SK-N-SH (cell line): ENCODE results near the gene ACTN4. TPM values are rescaled to one million over a fixed set of nuclear protein-coding genes. Genes with fewer than 3 reads are reported as not detected.

ENCODE experiments used
- CTCF ChIA-PET: fragments of 300-600, 350-600 bp; formaldehyde crosslinking; extraction: SDS; loops from one replicate; lab custom pipeline; 2021; lab: Yijun Ruan, JAX
- POLR2A ChIA-PET: fragments of 350-600 bp; sonication (Branson Sonifier 250); formaldehyde crosslinking; extraction: SDS; loops from one replicate; lab custom pipeline; 2020; ENCODE audit warnings: antibody characterized with exemption, inconsistent platforms; lab: Yijun Ruan, JAX
- DNase-seq: peaks from one replicate; pipeline ENCODE4 v3.0.0; 2012
- H2AFZ ChIP-seq: fragments of 200-600 bp; sonication (generic); 2 replicates; pipeline ENCODE4 v1.8.1; 2016; ENCODE audit warnings: antibody characterized with exemption, mild to moderate bottlenecking, low read depth
- H3F3A ChIP-seq: fragments of 200-600 bp; sonication (generic); replicated peaks from 2 replicates; pipeline ENCODE3; 2016; ENCODE audit warnings: antibody characterized with exemption, mild to moderate bottlenecking; ENCODE audit not compliant: insufficient read depth
- H3K27ac ChIP-seq, 2 experiments: fragments of 200-500 bp in 1 of 2; fragments of 200-600 bp in 1 of 2; sonication (Bioruptor generic) in 1 of 2; sonication (generic), shearing (Covaris generic) in 1 of 2; 2 replicates each; pipeline versions ENCODE4 v1.5.1 to v1.6.1; 2014 to 2016; ENCODE audit warnings: low read depth in 2 of 2, inconsistent platforms in 1 of 2, low read length in 1 of 2, mild to moderate bottlenecking in 1 of 2, mixed read lengths in 1 of 2
- H3K27me3 ChIP-seq: fragments of 200-600 bp; sonication (generic), shearing (Covaris generic); 2 replicates; pipeline ENCODE4 v1.6.1; 2016; ENCODE audit warnings: mixed run types; ENCODE audit not compliant: insufficient read depth
- H3K36me3 ChIP-seq, 2 experiments: fragments of 200-500 bp in 1 of 2; fragments of 200-600 bp in 1 of 2; sonication (Bioruptor generic) in 1 of 2; sonication (generic) in 1 of 2; replicated peaks in 1 of 2; 2 replicates each; pipeline versions ENCODE3 to v1.5.1; 2014 to 2016; ENCODE audit warnings: low read length in 1 of 2, mild to moderate bottlenecking in 1 of 2; ENCODE audit not compliant: insufficient read depth in 2 of 2, control insufficient read depth in 1 of 2
- H3K4me1 ChIP-seq, 2 experiments: fragments of 200-500 bp in 1 of 2; fragments of 200-600 bp in 1 of 2; sonication (Bioruptor generic) in 1 of 2; sonication (generic), shearing (Covaris generic) in 1 of 2; 2 replicates each; pipeline versions ENCODE4 v1.5.1 to v1.6.1; 2014 to 2016; ENCODE audit warnings: low read depth in 1 of 2, low read length in 1 of 2, mixed run types in 1 of 2; ENCODE audit not compliant: insufficient read depth in 2 of 2, control insufficient read depth in 1 of 2
- H3K4me2 ChIP-seq: fragments of 200-600 bp; sonication (generic), shearing (Covaris generic); 2 replicates; pipeline ENCODE4 v1.6.1; 2017; ENCODE audit warnings: mixed run types
- H3K4me3 ChIP-seq, 2 experiments: fragments of 200-500 bp in 1 of 2; fragments of 200-600 bp in 1 of 2; sonication (Bioruptor generic) in 1 of 2; sonication (generic), shearing (Covaris generic) in 1 of 2; 2 replicates each; pipeline versions ENCODE4 v1.5.1 to v1.8.1; 2014 to 2016; ENCODE audit warnings: low read depth in 2 of 2, inconsistent platforms in 1 of 2, low read length in 1 of 2, mild to moderate bottlenecking in 1 of 2, mixed read lengths in 1 of 2, moderate library complexity in 1 of 2
- H3K79me2 ChIP-seq: fragments of 200-600 bp; sonication (generic); 2 replicates; pipeline ENCODE4 v1.8.1; 2017; ENCODE audit warnings: mild to moderate bottlenecking; ENCODE audit not compliant: insufficient read depth
- H3K9ac ChIP-seq: fragments of 200-600 bp; sonication (generic); 2 replicates; pipeline ENCODE4 v1.6.1; 2017; ENCODE audit warnings: mixed run types
- H3K9me2 ChIP-seq: fragments of 200-600 bp; sonication (generic); 2 replicates; pipeline ENCODE4 v1.6.1; 2017; ENCODE audit warnings: mixed run types
- H3K9me3 ChIP-seq: fragments of 200-600 bp; sonication (generic); 2 replicates; pipeline ENCODE4 v1.6.1; 2017; ENCODE audit warnings: mixed run types, mild to moderate bottlenecking, moderate library complexity
- H4K20me1 ChIP-seq: fragments of 200-600 bp; sonication (generic); 2 replicates; pipeline ENCODE4 v1.6.1; 2017; ENCODE audit warnings: mild to moderate bottlenecking, mixed run types; ENCODE audit not compliant: insufficient read depth
- EZH2phosphoT487 ChIP-seq: fragments of 200-600 bp; sonication (generic); IDR thresholded peaks from 2 replicates; pipeline ENCODE4 v1.6.1; 2017; ENCODE audit warnings: low read depth, mixed run types, mild to moderate bottlenecking, antibody characterized with exemption, moderate library complexity, borderline replicate concordance
- FOXM1 ChIP-seq: IDR thresholded peaks from 2 replicates; pipeline ENCODE4 v1.4.0; 2012; ENCODE audit warnings: low read depth, mild to moderate bottlenecking
- GABPA ChIP-seq: IDR thresholded peaks from 2 replicates; pipeline ENCODE4 v1.4.0; 2012; ENCODE audit warnings: low read depth, mild to moderate bottlenecking
- JUND ChIP-seq: IDR thresholded peaks from 2 replicates; pipeline ENCODE4 v1.4.0; 2012
- MEF2A ChIP-seq: IDR thresholded peaks from 2 replicates; pipeline ENCODE4 v1.4.0; 2012; ENCODE audit warnings: low read depth, borderline replicate concordance
- POLR2AphosphoS5 ChIP-seq: IDR thresholded peaks from 2 replicates; pipeline ENCODE4 v1.6.1; 2012; ENCODE audit warnings: low read depth, low read length
- RFX5 ChIP-seq: IDR thresholded peaks from 2 replicates; pipeline ENCODE4 v1.6.1; 2012; ENCODE audit warnings: mild to moderate bottlenecking, improper control_type of control experiment, low read length
- RXRA ChIP-seq: IDR thresholded peaks from 2 replicates; pipeline ENCODE4 v1.4.0; 2012; ENCODE audit warnings: low read depth, mild to moderate bottlenecking, borderline replicate concordance
- SMC3 ChIP-seq: IDR thresholded peaks from 2 replicates; pipeline ENCODE4 v1.6.1; 2012; ENCODE audit warnings: low read depth, low read length, improper control_type of control experiment
- TEAD4 ChIP-seq: IDR thresholded peaks from 2 replicates; pipeline ENCODE4 v1.4.0; 2012; ENCODE audit warnings: mild to moderate bottlenecking, borderline replicate concordance; ENCODE audit not compliant: insufficient read depth
- WGBS: methylation state at CpG from one replicate; pipeline ENCODE4 v1.1.6; 2017; ENCODE audit warnings: low lambda C conversion rate; 5-methylcytosine and 5-hydroxymethylcytosine counted together
- polyA plus RNA-seq, 3 experiments: library from polyadenylated mRNA; depleted of rRNA; stranded (reverse); fragments of >200 nt; gene quantifications; 2 replicates each; pipeline ENCODE4 v1.2.3, GENCODE V29; 2012
- TF ChIP-seq, protein P1 (sequence below): fragments of 150-350 bp; IDR thresholded peaks from 2 replicates; pipeline ENCODE4 v1.6.1; 2017; ENCODE audit warnings: antibody characterized with exemption, low read length, low read depth, borderline replicate concordance
- TF ChIP-seq, protein P2 (sequence below): IDR thresholded peaks from 2 replicates; pipeline ENCODE4 v1.6.1; 2012; ENCODE audit warnings: mild to moderate bottlenecking, low read depth, low read length, moderate library complexity

ACTN4 gene
- polyA plus RNA-seq, 1 of the 3 experiments (the other 2 are of a cell fraction): 598 TPM

DNA sequence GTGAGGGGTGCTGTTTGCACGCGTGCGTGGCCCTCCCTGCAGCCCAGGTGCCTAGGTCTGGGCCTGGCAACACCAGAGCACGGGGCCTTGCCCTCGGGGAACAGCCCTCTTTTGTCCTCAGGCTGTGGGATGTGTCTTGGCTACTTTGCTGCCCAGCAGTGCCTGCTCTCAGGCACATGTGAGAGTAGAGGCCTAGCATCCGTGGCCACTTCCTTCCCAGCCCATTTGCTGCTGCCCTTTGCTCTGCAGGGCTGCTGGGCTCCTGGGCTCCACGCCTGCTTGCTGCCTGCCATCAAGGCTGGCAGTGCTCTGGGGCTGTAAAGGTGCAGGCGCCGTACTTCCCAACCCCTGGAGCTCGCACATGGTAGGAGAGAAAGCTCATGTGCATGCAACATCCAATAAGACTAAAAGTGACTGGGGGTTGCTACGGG lies 50.2 kb downstream of the ACTN4 start:
- peaks cover 18 to 57% of the 10 kb centered on the region in 2 experiments; a peak in 3 of 4 replicates for H3K4me1 ChIP-seq
- no peak for TF ChIP-seq FOXM1
- TF ChIP-seq MEF2A: no peak
- H2AFZ ChIP-seq: no peak overlapping the region
- H3K79me2 ChIP-seq: peaks cover 100% of the 10 kb centered on the region
- POLR2A ChIA-PET: no interaction called here
- WGBS: 94% methylated on average over 10 of the region's 11 CpGs
- no peaks in the 10 kb centered on the region for H3K9me2 ChIP-seq
- CTCF ChIA-PET: no interaction called here
- peak overlapping the region in 1 of 2 experiments; percentile 28; a peak in 1 of 4 replicates for H3K27ac ChIP-seq
- peaks cover 10% of the 10 kb centered on the region for H3F3A ChIP-seq
- no peak overlapping the region for H3K9ac ChIP-seq
- no peaks in the 10 kb centered on the region for H3K9me3 ChIP-seq
- no peak overlapping the region for H3K4me3 ChIP-seq
- DNase-seq: no peak
- peaks cover 38% of the 10 kb centered on the region for H4K20me1 ChIP-seq
- no peak overlapping the region for H3K4me2 ChIP-seq
- peaks cover 23 to 49% of the 10 kb centered on the region in 2 experiments for H3K36me3 ChIP-seq
- H3K27me3 ChIP-seq: no peaks in the 10 kb centered on the region

DNA sequence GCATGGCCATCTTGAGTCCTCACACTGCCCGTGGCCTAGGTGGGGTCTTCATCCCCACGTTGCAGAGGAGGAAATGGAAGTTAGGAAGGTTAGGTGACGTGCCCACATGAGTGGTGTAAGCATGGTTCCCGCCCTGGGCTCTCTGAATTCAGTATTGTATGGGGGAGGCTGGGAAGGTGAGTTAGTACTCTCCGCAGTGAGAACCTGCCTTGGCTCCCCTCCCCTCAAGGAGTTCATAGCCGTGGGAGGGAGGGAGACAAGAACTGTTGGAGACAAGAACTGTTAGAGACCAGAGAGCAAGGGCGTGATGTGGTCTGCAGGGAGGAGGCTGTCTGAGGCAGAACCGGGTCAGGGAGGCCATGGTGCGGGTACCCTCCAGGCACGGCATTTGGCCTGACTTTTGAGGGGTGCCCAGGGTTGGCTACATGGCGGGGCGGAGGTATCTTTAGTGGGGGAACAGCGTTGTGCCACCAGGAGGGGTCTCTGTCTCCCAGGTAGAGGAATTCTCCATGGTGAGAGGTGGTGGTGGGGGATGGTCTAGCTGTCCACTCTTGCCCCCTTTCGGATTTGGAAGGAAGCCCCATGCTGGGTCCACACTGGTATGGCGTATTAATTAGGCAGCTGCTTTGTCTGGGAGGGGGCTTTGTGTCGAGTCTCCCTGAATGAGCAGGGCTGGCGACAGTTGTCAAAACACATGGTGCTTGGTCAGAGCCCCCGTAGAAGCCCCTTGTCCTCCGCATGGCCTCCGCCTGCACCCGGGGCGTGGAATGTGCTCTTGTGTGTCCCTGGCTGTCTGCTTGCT lies 51.0 kb downstream of the ACTN4 start:
- peaks cover 100% of the 10 kb centered on the region for H3K79me2 ChIP-seq
- POLR2A ChIA-PET: no interaction called here
- no peak overlapping the region; a peak in 1 of 4 replicates for H3K27ac ChIP-seq
- H3K9me3 ChIP-seq: no peaks in the 10 kb centered on the region
- TF ChIP-seq GABPA (no peak), SMC3 (no peak), JUND (no peak), RFX5 (no peak), POLR2AphosphoS5 (no peak), EZH2phosphoT487 (no peak), TEAD4 (no peak), FOXM1 (no peak), RXRA (no peak)
- TF ChIP-seq, protein P1, sequence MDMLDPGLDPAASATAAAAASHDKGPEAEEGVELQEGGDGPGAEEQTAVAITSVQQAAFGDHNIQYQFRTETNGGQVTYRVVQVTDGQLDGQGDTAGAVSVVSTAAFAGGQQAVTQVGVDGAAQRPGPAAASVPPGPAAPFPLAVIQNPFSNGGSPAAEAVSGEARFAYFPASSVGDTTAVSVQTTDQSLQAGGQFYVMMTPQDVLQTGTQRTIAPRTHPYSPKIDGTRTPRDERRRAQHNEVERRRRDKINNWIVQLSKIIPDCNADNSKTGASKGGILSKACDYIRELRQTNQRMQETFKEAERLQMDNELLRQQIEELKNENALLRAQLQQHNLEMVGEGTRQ: no peak
- TF ChIP-seq, protein P2, sequence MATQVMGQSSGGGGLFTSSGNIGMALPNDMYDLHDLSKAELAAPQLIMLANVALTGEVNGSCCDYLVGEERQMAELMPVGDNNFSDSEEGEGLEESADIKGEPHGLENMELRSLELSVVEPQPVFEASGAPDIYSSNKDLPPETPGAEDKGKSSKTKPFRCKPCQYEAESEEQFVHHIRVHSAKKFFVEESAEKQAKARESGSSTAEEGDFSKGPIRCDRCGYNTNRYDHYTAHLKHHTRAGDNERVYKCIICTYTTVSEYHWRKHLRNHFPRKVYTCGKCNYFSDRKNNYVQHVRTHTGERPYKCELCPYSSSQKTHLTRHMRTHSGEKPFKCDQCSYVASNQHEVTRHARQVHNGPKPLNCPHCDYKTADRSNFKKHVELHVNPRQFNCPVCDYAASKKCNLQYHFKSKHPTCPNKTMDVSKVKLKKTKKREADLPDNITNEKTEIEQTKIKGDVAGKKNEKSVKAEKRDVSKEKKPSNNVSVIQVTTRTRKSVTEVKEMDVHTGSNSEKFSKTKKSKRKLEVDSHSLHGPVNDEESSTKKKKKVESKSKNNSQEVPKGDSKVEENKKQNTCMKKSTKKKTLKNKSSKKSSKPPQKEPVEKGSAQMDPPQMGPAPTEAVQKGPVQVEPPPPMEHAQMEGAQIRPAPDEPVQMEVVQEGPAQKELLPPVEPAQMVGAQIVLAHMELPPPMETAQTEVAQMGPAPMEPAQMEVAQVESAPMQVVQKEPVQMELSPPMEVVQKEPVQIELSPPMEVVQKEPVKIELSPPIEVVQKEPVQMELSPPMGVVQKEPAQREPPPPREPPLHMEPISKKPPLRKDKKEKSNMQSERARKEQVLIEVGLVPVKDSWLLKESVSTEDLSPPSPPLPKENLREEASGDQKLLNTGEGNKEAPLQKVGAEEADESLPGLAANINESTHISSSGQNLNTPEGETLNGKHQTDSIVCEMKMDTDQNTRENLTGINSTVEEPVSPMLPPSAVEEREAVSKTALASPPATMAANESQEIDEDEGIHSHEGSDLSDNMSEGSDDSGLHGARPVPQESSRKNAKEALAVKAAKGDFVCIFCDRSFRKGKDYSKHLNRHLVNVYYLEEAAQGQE: no peak
- TF ChIP-seq, all 33 proteins: peak for 0
- no peak overlapping the region for H3K4me2 ChIP-seq
- H3K4me3 ChIP-seq: no peak overlapping the region
- WGBS: 93% methylated on average over 13 of the region's 22 CpGs
- no peak for DNase-seq
- no peaks in the 10 kb centered on the region for H3K9me2 ChIP-seq
- H3K36me3 ChIP-seq: peaks cover 26 to 51% of the 10 kb centered on the region in 2 experiments
- peaks cover 10 to 49% of the 10 kb centered on the region in 2 experiments; a peak in 3 of 4 replicates for H3K4me1 ChIP-seq
- no peak overlapping the region for H3K9ac ChIP-seq
- H2AFZ ChIP-seq: no peak overlapping the region
- peaks cover 38% of the 10 kb centered on the region for H4K20me1 ChIP-seq
- CTCF ChIA-PET: no interaction called here
- H3F3A ChIP-seq: peaks cover 3% of the 10 kb centered on the region
- no peaks in the 10 kb centered on the region for H3K27me3 ChIP-seq
